Heart right ventricle (tissue), 16 donors: ENCODE data around the gene CLSTN2. TPM values are rescaled to one million over a fixed set of nuclear protein-coding genes. Genes with fewer than 3 reads are reported as not detected.

Experiments
- ATAC-seq, 8 donors: fragments of 200-7000 bp; cut with Tn5 transposase; one replicate each; pipeline ENCODE4 v1.9.1; 2020; ENCODE audit warnings: mild to moderate bottlenecking in 8 of 8, moderate library complexity in 8 of 8, moderate number of reproducible peaks in 1 of 8
- DNase-seq, 2 donors: peaks; one replicate each; pipeline ENCODE4 v3.0.0-alpha.2; 2020
- H3K27ac ChIP-seq, 10 donors: fragments of 200-600 bp; sonication (generic) in 2 of 10; one replicate each; pipeline versions ENCODE4 v1.5.0 to v1.8.0; 2020 to 2022; ENCODE audit warnings: mild to moderate bottlenecking in 3 of 10
- H3K27me3 ChIP-seq, 7 donors: fragments of 200-600 bp; one replicate each; pipeline ENCODE4 v1.8.0; 2021 to 2022; ENCODE audit warnings: mild to moderate bottlenecking in 2 of 7
- H3K36me3 ChIP-seq, 9 donors: fragments of 200-600 bp; sonication (generic) in 1 of 9; one replicate each; pipeline versions ENCODE4 v1.5.0 to v1.8.0; 2020 to 2022; ENCODE audit warnings: mild to moderate bottlenecking in 2 of 9
- H3K4me1 ChIP-seq, 9 donors: fragments of 200-600 bp; sonication (generic) in 1 of 9; one replicate each; pipeline versions ENCODE4 v1.5.0 to v1.8.0; 2020 to 2022; ENCODE audit warnings: mild to moderate bottlenecking in 4 of 9
- H3K4me3 ChIP-seq, 10 donors: fragments of 200-600 bp; sonication (generic) in 2 of 10; one replicate each; pipeline versions ENCODE4 v1.5.0 to v1.8.0; 2020 to 2022; ENCODE audit warnings: mild to moderate bottlenecking in 7 of 10, moderate library complexity in 2 of 10
- H3K9me3 ChIP-seq, 11 donors: fragments of 200-600 bp in 10 of 11; sonication (generic) in 2 of 11; one replicate each; pipeline versions ENCODE4 v1.5.0 to v1.8.0; 2013 to 2022; ENCODE audit warnings: mild to moderate bottlenecking in 2 of 11, control low read depth in 1 of 11, moderate library complexity in 1 of 11
- CTCF ChIP-seq, 9 donors: fragments of 200-600 bp; sonication (generic) in 2 of 9; IDR thresholded peaks; one replicate each; pipeline versions ENCODE4 v1.5.0 to v1.8.0; 2021 to 2022; ENCODE audit warnings: antibody characterized with exemption in 9 of 9, mild to moderate bottlenecking in 5 of 9, moderate library complexity in 1 of 9
- WGBS, 2 donors: extraction: QIAGEN DNeasy Blood & Tissue Kit; methylation state at CpG; one replicate each; pipeline ENCODE4 v1.1.7; 2013; ENCODE audit warnings: inconsistent platforms in 1 of 2; 5-methylcytosine and 5-hydroxymethylcytosine counted together
- intact Hi-C, 10 donors: fragments of 100-400 bp; cut with DNase I; formaldehyde crosslinking; loops; one replicate each; pipeline versions ENCODE4 v1.11.1 to v1.14.2; 2022
- polyA plus RNA-seq, 2 donors: library from polyadenylated mRNA; stranded (reverse); fragments of 200-250 nt; gene quantifications; one replicate each; pipeline ENCODE4 v1.2.3, GENCODE V29; 2013
- total RNA-seq, 10 donors: library from RNA; stranded (reverse); fragmentation: NEBNext Ultra II Directional in 3 of 10; extraction: Animal tissue kit (Norgen Biotek cat#: 25700) in 3 of 10; gene quantifications; one replicate each; pipeline versions ENCODE4 v1.2.1 to v1.2.4, GENCODE V29; 2021 to 2023
- donor health status: Arrhythmogenic right ventricular cardiomyopathy.
- donor health status: ischemic (EF 13 %, LVEDD 7.1; RV severe dilation, severe dysfunction).
- donor health status: healthy with polysubstance abuse.
- donor health status: DM: no; HTN: yes; CAD: no.
- donor health status: DM: no; HTN: no; CAD: no.
- donor health status: ischemic (EF 25% LVEDD 6.9; RV normal size, moderate dysfunction).
- donor health status: ischemic (EF 25% LVEDD 5.7; RV mildly dilated, moderate dysfunction).
- donor health status: healthy.
- donor health status: DM: yes; HTN: yes; CAD: no.
- donor health status: Ischemic cardiomyopathy.
- donor health status: ischemic (EF 35%, LVEDD 5.7; RV mildly dilated, moderate dysfunction).
- donor health status: nonischemic (EF 11% LVEDD 7.7; RV severe dilation, severe dysfunction).
- donor health status: DM: yes; HTN: yes; CAD: no.
- donor health status: PGD.
- donor health status: ischemic (EF 29% LVEDD 5.4; RV normal size, mild dysfunction).
- donor health status: nonischemic (EF 23%, LVEDD 6.1; RV moderate dilation, normal function).

The CLSTN2 gene
- total and polyA plus RNA-seq, 12 donors = 0.57 to 10.7 (median 4.4) TPM

GRCh38 chr3:140370686-140371085 lies 435.7 kb downstream of the CLSTN2 start:
- Histone ChIP-seq H3K4me3 (no peak overlapping the region), H3K27ac (no peak overlapping the region), H3K9me3 (peaks cover 0 to 6% (median 0%) of the 10 kb centered on the region in 11 donors), H3K36me3 (no peaks in the 10 kb centered on the region), H3K4me1 (no peaks in the 10 kb centered on the region), H3K27me3 (no peaks in the 10 kb centered on the region)
- no peak for TF ChIP-seq CTCF (IDR thresholded peaks at IDR 0.05)
- WGBS, 2 donors = 33 to 34% methylated on average over 2 of the region's 2 CpGs
- DNase-seq (no peak), ATAC-seq (no peak)
- intact Hi-C loops = no loop called here

GRCh38 chr3:140373234-140373633 lies 438.2 kb downstream of the CLSTN2 start:
- no peak for ATAC-seq
- 74 to 82% methylated on average over 1 of the region's 1 CpG for WGBS, 2 donors

GRCh38 chr3:140375002-140375401 lies 440.0 kb downstream of the CLSTN2 start:
- no peak for TF ChIP-seq CTCF (IDR thresholded peaks at IDR 0.05)
- Histone ChIP-seq H3K9me3 (peaks cover 0 to 6% (median 0%) of the 10 kb centered on the region in 11 donors), H3K36me3 (no peaks in the 10 kb centered on the region), H3K27ac (no peak overlapping the region), H3K4me1 (no peaks in the 10 kb centered on the region), H3K4me3 (no peak overlapping the region), H3K27me3 (no peaks in the 10 kb centered on the region)
- no peak for ATAC-seq
- WGBS, 2 donors = 41 to 62% methylated on average over 1 of the region's 1 CpG
- no peak for DNase-seq
- intact Hi-C loops = loop anchor here in 1 of 10 donors (1.0 kb wide), 1 partner anchor 15 kb away; no protein-coding TSS in a partner anchor

More at GRCh38 chr3:140373234-140373633, 438.2 kb downstream of the CLSTN2 start:
- TF ChIP-seq CTCF (IDR thresholded peaks at IDR 0.05) = no peak
- H3K27ac ChIP-seq = no peak overlapping the region
- no peaks in the 10 kb centered on the region for H3K27me3 ChIP-seq
- H3K36me3 ChIP-seq = no peaks in the 10 kb centered on the region
- no peak overlapping the region for H3K4me3 ChIP-seq
- DNase-seq = no peak
- H3K9me3 ChIP-seq = peaks cover 0 to 6% (median 0%) of the 10 kb centered on the region in 11 donors
- H3K4me1 ChIP-seq = no peaks in the 10 kb centered on the region
- intact Hi-C loops = no loop called here

GRCh38 chr3:140376136-140376889 lies 441.3 kb downstream of the CLSTN2 start:
- Histone ChIP-seq H3K4me3 (no peak overlapping the region), H3K27ac (no peak overlapping the region), H3K4me1 (no peaks in the 10 kb centered on the region), H3K27me3 (no peaks in the 10 kb centered on the region), H3K36me3 (no peaks in the 10 kb centered on the region), H3K9me3 (peaks cover 0 to 6% (median 0%) of the 10 kb centered on the region in 11 donors)
- no peak for TF ChIP-seq CTCF (IDR thresholded peaks at IDR 0.05)
- ATAC-seq (no peak), DNase-seq (no peak)
- intact Hi-C loops = no loop called here
- WGBS, 2 donors = 79 to 80% methylated on average over 1 of the region's 1 CpG
